GM21576 (cell line): Measurements from ENCODE around the gene CTIF.

Experiments used
- ATAC-seq: cut with Tn5 transposase; IDR thresholded peaks from one replicate; pipeline ENCODE4 v1.9.1; 2021; ENCODE audit warnings: mild to moderate bottlenecking, moderate library complexity; ENCODE audit not compliant: unreplicated experiment

CTIF gene

GRCh38 chr18:48839819-48840490 lies 301.1 kb downstream of the CTIF start:
- no peak for ATAC-seq

GRCh38 chr18:48840491-48840877 lies 301.7 kb downstream of the CTIF start:
- ATAC-seq, result no peak

- no peak for ATAC-seq
Measured at GRCh38 chr18:48841381-48842258, 302.8 kb downstream of the CTIF start.

- no peak for ATAC-seq
Measured at GRCh38 chr18:48842259-48843061, 303.6 kb downstream of the CTIF start.

- no peak for ATAC-seq
Measured at GRCh38 chr18:48843162-48843561, 304.3 kb downstream of the CTIF start.

- ATAC-seq, result no peak
Measured at GRCh38 chr18:48843596-48843995, 304.8 kb downstream of the CTIF start.

GRCh38 chr18:48844271-48844670 lies 305.4 kb downstream of the CTIF start:
- no peak for ATAC-seq

GRCh38 chr18:48845174-48845573 lies 306.3 kb downstream of the CTIF start:
- ATAC-seq, result no peak

- ATAC-seq, result no peak
Measured at GRCh38 chr18:48846423-48846932, 307.6 kb downstream of the CTIF start.

GRCh38 chr18:48847807-48848486 lies 309.1 kb downstream of the CTIF start:
- ATAC-seq, result no peak

- ATAC-seq, result no peak
Measured at GRCh38 chr18:48848641-48849143, 309.9 kb downstream of the CTIF start.

GRCh38 chr18:48850822-48851598 lies 312.2 kb downstream of the CTIF start:
- no peak for ATAC-seq

- no peak for ATAC-seq
Measured at GRCh38 chr18:48851599-48851960, 312.7 kb downstream of the CTIF start.

- ATAC-seq, result no peak
Measured at GRCh38 chr18:48852292-48852691, 313.5 kb downstream of the CTIF start.

- no peak for ATAC-seq
Measured at GRCh38 chr18:48852794-48853193, 314.0 kb downstream of the CTIF start.

- no peak for ATAC-seq
Measured at GRCh38 chr18:48853588-48853987, 314.8 kb downstream of the CTIF start.

- ATAC-seq, result no peak
Measured at GRCh38 chr18:48854780-48855179, 315.9 kb downstream of the CTIF start.

GRCh38 chr18:48855422-48856377 lies 316.9 kb downstream of the CTIF start:
- ATAC-seq, result no peak
